ENCODE data around the gene LRP4. TPM values are rescaled to one million over a fixed set of nuclear protein-coding genes. Genes with fewer than 3 reads are reported as not detected.
A peak's percentile ranks its signal among the peaks of the same experiment; 100 is the strongest.

The LRP4 gene
- total RNA-seq, 2 donors from 2014 or later, result 22.5 to 29.6 TPM

- Histone ChIP-seq H3K4me3 (peak overlapping the region; percentile 90 to 96), H3K27me3 (no peaks in the 10 kb centered on the region), H3K27ac (peak overlapping the region; percentile 78 to 84), H3K9me3 (no peaks in the 10 kb centered on the region), H3K36me3 (no peaks in the 10 kb centered on the region), H3K4me1 (peaks cover 0 to 25% of the 10 kb centered on the region in 2 donors)
- no peak for DNase-seq (ENCODE audit: low spot score)
- no peak for TF ChIP-seq CTCF (IDR thresholded peaks at IDR 0.05)
Observed at GRCh38 chr11:46845440-46845739, 73.0 kb downstream of the LRP4 start.

- no peak for DNase-seq (ENCODE audit: low spot score)
- Histone ChIP-seq H3K27ac (no peak overlapping the region), H3K9me3 (no peaks in the 10 kb centered on the region), H3K4me3 (no peak overlapping the region), H3K36me3 (no peaks in the 10 kb centered on the region), H3K4me1 (peaks cover 0 to 17% of the 10 kb centered on the region in 2 donors), H3K27me3 (no peaks in the 10 kb centered on the region)
- no peak for TF ChIP-seq CTCF (IDR thresholded peaks at IDR 0.05)
Observed at GRCh38 chr11:46840116-46840515, 78.2 kb downstream of the LRP4 start.

GRCh38 chr11:46838501-46838900, 79.8 kb downstream of the LRP4 start:
- DNase-seq (ENCODE audit: low spot score), result no peak
- H3K36me3 ChIP-seq, result no peaks in the 10 kb centered on the region
- no peak overlapping the region for H3K27ac ChIP-seq
- TF ChIP-seq CTCF (IDR thresholded peaks at IDR 0.05), result no peak
- no peak overlapping the region for H3K4me3 ChIP-seq
- H3K9me3 ChIP-seq, result no peaks in the 10 kb centered on the region
- H3K27me3 ChIP-seq, result no peaks in the 10 kb centered on the region
- H3K4me1 ChIP-seq, result peaks cover 0 to 10% of the 10 kb centered on the region in 2 donors

GRCh38 chr11:46837860-46838259, 80.5 kb downstream of the LRP4 start:
- no peak for DNase-seq (ENCODE audit: low spot score)
- H3K27me3 ChIP-seq, result no peaks in the 10 kb centered on the region
- H3K4me1 ChIP-seq, result peaks cover 0 to 10% of the 10 kb centered on the region in 2 donors
- TF ChIP-seq CTCF (IDR thresholded peaks at IDR 0.05), result no peak
- no peak overlapping the region for H3K4me3 ChIP-seq
- no peaks in the 10 kb centered on the region for H3K9me3 ChIP-seq
- H3K27ac ChIP-seq, result no peak overlapping the region
- H3K36me3 ChIP-seq, result no peaks in the 10 kb centered on the region

GRCh38 chr11:46836870-46837269, 81.5 kb downstream of the LRP4 start:
- no peaks in the 10 kb centered on the region for H3K9me3 ChIP-seq
- no peaks in the 10 kb centered on the region for H3K27me3 ChIP-seq
- no peak for DNase-seq (ENCODE audit: low spot score)
- H3K4me1 ChIP-seq, result peaks cover 0 to 10% of the 10 kb centered on the region in 2 donors
- no peak for TF ChIP-seq CTCF (IDR thresholded peaks at IDR 0.05)
- H3K4me3 ChIP-seq, result no peak overlapping the region
- no peak overlapping the region for H3K27ac ChIP-seq
- H3K36me3 ChIP-seq, result no peaks in the 10 kb centered on the region

GRCh38 chr11:46836431-46836830, 81.9 kb downstream of the LRP4 start:
- no peak for TF ChIP-seq CTCF (IDR thresholded peaks at IDR 0.05)
- DNase-seq (ENCODE audit: low spot score), result no peak

More at GRCh38 chr11:46836431-46836830, 81.9 kb downstream of the LRP4 start:
- Histone ChIP-seq H3K27me3 (no peaks in the 10 kb centered on the region), H3K4me3 (no peak overlapping the region), H3K9me3 (no peaks in the 10 kb centered on the region), H3K36me3 (no peaks in the 10 kb centered on the region), H3K4me1 (peaks cover 0 to 9% of the 10 kb centered on the region in 2 donors), H3K27ac (no peak overlapping the region)

Measured in right atrium auricular region (tissue), 2 donors.